Calu3 (cell line): ENCODE measurements around the gene TMC8. TPM values are rescaled to one million over a fixed set of nuclear protein-coding genes. Genes with fewer than 3 reads are reported as not detected.
"Not testable (repeated sequence)": the region's sequence is repeated elsewhere in the genome, so short reads cannot be mapped to it uniquely, and the experiment has no call there.

Experiments used
- BruUV-seq: library from RNA; stranded (reverse); fragments of 400-500 nt; replicated peaks from 2 replicates; lab custom pipeline; 2021; lab: Mats Ljungman, UMichigan
- CTCF ChIA-PET: fragments of 300-600 bp; sonication (Branson Sonifier 250); formaldehyde crosslinking; loops from one replicate; lab custom pipeline; 2022; ENCODE audit warnings: antibody characterized with exemption; lab: Charles Lee
- DNase-seq: peaks from one replicate; pipeline ENCODE4 v3.0.0; 2022
- H3K27ac Mint-ChIP-seq: one replicate; pipeline ENCODE4 v1.8.0; 2022; ENCODE audit warnings: mixed read lengths; ENCODE audit not compliant: unreplicated experiment
- H3K27me3 Mint-ChIP-seq: one replicate; pipeline ENCODE4 v1.8.0; 2022; ENCODE audit warnings: mixed read lengths; ENCODE audit not compliant: unreplicated experiment
- H3K36me3 Mint-ChIP-seq: one replicate; pipeline ENCODE4 v1.8.0; 2022; ENCODE audit warnings: mild to moderate bottlenecking, moderate library complexity, mixed read lengths; ENCODE audit not compliant: insufficient read depth, unreplicated experiment
- H3K4me1 Mint-ChIP-seq: one replicate; pipeline ENCODE4 v1.8.0; 2022; ENCODE audit warnings: mild to moderate bottlenecking, low read depth, mixed read lengths; ENCODE audit not compliant: unreplicated experiment
- H3K4me3 Mint-ChIP-seq: one replicate; pipeline ENCODE4 v1.8.0; 2022; ENCODE audit warnings: mild to moderate bottlenecking, low read depth, moderate library complexity, mixed read lengths; ENCODE audit not compliant: unreplicated experiment
- H3K9me3 Mint-ChIP-seq: one replicate; pipeline ENCODE4 v1.8.0; 2022; ENCODE audit warnings: low read depth, mixed read lengths; ENCODE audit not compliant: unreplicated experiment
- CTCF ChIP-seq: fragments of 200-600 bp; IDR thresholded peaks from one replicate; pipeline ENCODE4 v1.8.0; 2022; ENCODE audit warnings: antibody characterized with exemption; ENCODE audit not compliant: unreplicated experiment
- intact Hi-C: fragments of 100-400 bp; cut with micrococcal nuclease; formaldehyde crosslinking; loops from one replicate; pipeline ENCODE4 v1.10.0; 2022; ENCODE audit not compliant: unreplicated experiment
- total RNA-seq: library from RNA; stranded (reverse); gene quantifications from 2 replicates; pipeline ENCODE4 v1.2.3, GENCODE V29; 2022

TMC8 gene
- total RNA-seq, 1 experiment from 2014 or later: 1.1 TPM

GRCh38 chr17:78134899-78135385 is 4.4 kb downstream of the TMC8 start:
- peaks cover 28% of the 10 kb centered on the region for H3K36me3 Mint-ChIP-seq
- no peak for TF ChIP-seq CTCF
- CTCF ChIA-PET: interaction anchor here (1.5 kb wide), 2 partner anchors 10 to 34 kb away, joined by 3 to 4 read pairs; no protein-coding TSS in a partner anchor
- H3K27me3 Mint-ChIP-seq: no peaks in the 10 kb centered on the region
- H3K9me3 Mint-ChIP-seq: no peaks in the 10 kb centered on the region
- no peak for DNase-seq
- H3K4me1 Mint-ChIP-seq: peaks cover 49% of the 10 kb centered on the region
- intact Hi-C loops: no loop called here
- BruUV-seq: no TSS peak
- no peak overlapping the region for H3K27ac Mint-ChIP-seq
- no peak overlapping the region for H3K4me3 Mint-ChIP-seq

- no peak overlapping the region for H3K27ac Mint-ChIP-seq
- no peak overlapping the region for H3K4me3 Mint-ChIP-seq
- no peak for TF ChIP-seq CTCF
- H3K27me3 Mint-ChIP-seq: no peaks in the 10 kb centered on the region
- CTCF ChIA-PET: interaction anchor here (0.6 to 1.5 kb wide), 3 partner anchors 9 to 203 kb away, joined by 3 to 8 read pairs (median 4); no protein-coding TSS in a partner anchor
- peaks cover 48% of the 10 kb centered on the region for H3K4me1 Mint-ChIP-seq
- no TSS peak for BruUV-seq
- intact Hi-C loops: no loop called here
- DNase-seq: no peak
- no peaks in the 10 kb centered on the region for H3K9me3 Mint-ChIP-seq
- H3K36me3 Mint-ChIP-seq: peaks cover 34% of the 10 kb centered on the region
Observed at GRCh38 chr17:78135858-78136500, 5.4 kb downstream of the TMC8 start.

- H3K4me1 Mint-ChIP-seq: peaks cover 60% of the 10 kb centered on the region
- intact Hi-C loops: no loop called here
- CTCF ChIA-PET: no interaction called here
- TF ChIP-seq CTCF: peak; percentile 36
- no peaks in the 10 kb centered on the region for H3K9me3 Mint-ChIP-seq
- no peaks in the 10 kb centered on the region for H3K27me3 Mint-ChIP-seq
- H3K4me3 Mint-ChIP-seq: no peak overlapping the region
- DNase-seq: no peak
- BruUV-seq: no TSS peak
- no peak overlapping the region for H3K27ac Mint-ChIP-seq
- peaks cover 37% of the 10 kb centered on the region for H3K36me3 Mint-ChIP-seq
Observed at GRCh38 chr17:78137392-78138203, 7.0 kb downstream of the TMC8 start.

GRCh38 chr17:78138204-78139060 is 7.9 kb downstream of the TMC8 start:
- H3K36me3 Mint-ChIP-seq: peaks cover 37% of the 10 kb centered on the region
- H3K27me3 Mint-ChIP-seq: no peaks in the 10 kb centered on the region
- H3K27ac Mint-ChIP-seq: no peak overlapping the region
- no peak for TF ChIP-seq CTCF
- DNase-seq: no peak
- intact Hi-C loops: no loop called here
- BruUV-seq: no TSS peak
- no peaks in the 10 kb centered on the region for H3K9me3 Mint-ChIP-seq
- peaks cover 67% of the 10 kb centered on the region for H3K4me1 Mint-ChIP-seq
- CTCF ChIA-PET: interaction anchor here (1.2 kb wide), 1 partner anchor 9 kb away, joined by 3 read pairs; no protein-coding TSS in a partner anchor
- H3K4me3 Mint-ChIP-seq: no peak overlapping the region

GRCh38 chr17:78139861-78140168 is 9.2 kb downstream of the TMC8 start:
- H3K27me3 Mint-ChIP-seq, BruUV-seq, H3K9me3 Mint-ChIP-seq, intact Hi-C loops, DNase-seq: not testable (repeated sequence)
- Mint-ChIP-seq H3K36me3 (peaks cover 41% of the 10 kb centered on the region), H3K4me1 (peaks cover 72% of the 10 kb centered on the region), H3K4me3 (peak overlapping the region; percentile 37), H3K27ac (peak overlapping the region; percentile 30)
- CTCF ChIA-PET: interaction anchor here (0.5 to 0.8 kb wide), 3 partner anchors 12 to 1920 kb away, joined by 3 to 7 read pairs (median 3); no protein-coding TSS in a partner anchor
